ENCODE results near the gene CDK5RAP3.

DNA sequence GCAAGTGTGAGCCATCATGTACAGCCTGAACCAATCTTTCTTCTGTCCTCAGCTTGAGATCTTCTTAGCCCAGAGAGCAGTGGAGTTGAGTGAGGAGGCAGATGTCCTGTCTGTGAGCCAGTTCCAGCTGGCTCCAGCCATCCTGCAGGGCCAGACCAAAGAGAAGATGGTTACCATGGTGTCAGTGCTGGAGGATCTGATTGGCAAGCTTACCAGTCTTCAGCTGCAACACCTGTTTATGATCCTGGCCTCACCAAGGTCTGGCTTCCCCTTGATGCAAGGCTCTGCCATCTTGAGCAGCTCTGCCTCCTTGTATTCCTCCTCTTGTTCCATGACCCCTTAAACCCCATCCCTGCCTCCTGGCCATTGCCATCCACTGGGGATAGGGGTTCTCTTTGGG, 9.6 kb downstream of the CDK5RAP3 start:
- TF ChIP-seq EZH2 (IDR thresholded peaks at IDR 0.05) (no peak), POLR2AphosphoS5 (IDR thresholded peaks at IDR 0.05; ENCODE audit: borderline replicate concordance, low read depth, low read length) (no peak)

Measured in SK-N-MC (cell line).